Measurements from ENCODE around the gene CHST12. TPM values are rescaled to one million over a fixed set of nuclear protein-coding genes. Genes with fewer than 3 reads are reported as not detected.
A peak's percentile ranks its signal among the peaks of the same experiment; 100 is the strongest.

CHST12 gene
- total and polyA plus RNA-seq, 10 of the 15 experiments (the other 5 are each of a cell fraction or from before 2014, with no cell fraction given) = 0.05 to 14.2 (median 3.3) TPM

DNA sequence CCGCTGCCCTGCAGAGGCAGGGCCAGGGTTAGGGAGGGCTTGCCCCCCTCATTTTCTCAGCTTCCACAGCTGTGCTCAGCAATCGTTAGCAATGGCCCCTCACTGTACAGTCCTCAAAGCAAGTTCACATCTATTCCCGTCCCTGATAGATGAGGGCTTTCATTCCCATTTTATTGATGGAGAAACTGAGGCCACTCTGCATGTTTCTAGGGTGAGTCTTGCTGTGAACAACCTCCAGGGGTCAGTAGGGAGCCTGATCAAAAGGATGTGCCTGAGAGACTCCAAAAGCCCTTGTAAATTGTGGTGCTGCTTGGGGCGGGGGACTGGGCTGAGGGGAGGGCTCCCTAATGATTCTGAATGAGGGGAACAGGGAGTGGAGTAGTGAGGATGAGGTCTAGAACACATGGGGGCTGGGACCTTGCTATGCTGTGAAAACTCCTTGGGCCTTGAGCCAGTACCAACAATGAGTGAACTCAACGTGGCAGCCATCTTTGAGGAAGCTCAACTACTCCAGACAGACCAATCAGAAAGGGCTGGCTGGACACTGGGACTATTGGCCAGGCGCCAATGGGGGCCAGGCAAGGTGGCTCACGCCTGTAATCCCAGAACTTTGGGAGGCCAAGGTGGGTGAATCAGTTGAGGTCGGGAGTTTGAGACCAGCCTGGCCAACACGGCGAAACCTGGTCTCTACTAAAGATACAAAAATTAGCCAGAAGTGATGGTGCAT lies 79.5 kb downstream of the CHST12 start:
- H3K27me3 ChIP-seq (replicated peaks in 1 of 2; ENCODE audit: control insufficient read depth in 2 of 2, insufficient read depth in 2 of 2, low read length in 1 of 2) = no peaks in the 10 kb centered on the region
- H3K9ac ChIP-seq (ENCODE audit: control insufficient read depth, insufficient read depth, low read length) = no peak overlapping the region
- H3K4me2 ChIP-seq (ENCODE audit: control insufficient read depth, insufficient read depth) = no peak overlapping the region
- H3K9me3 ChIP-seq (replicated peaks; ENCODE audit: control insufficient read depth, insufficient read depth, low read length) = no peaks in the 10 kb centered on the region; the same call in 1 of the 3 replicates
- no peak for DNase-seq (ENCODE audit: low read depth, low spot score)
- no peaks in the 10 kb centered on the region for H3K4me1 ChIP-seq (ENCODE audit: control insufficient read depth, insufficient read depth, low read length)
- CTCF ChIA-PET = interaction anchor here (0.7 to 1.4 kb wide), 4 partner anchors 12 to 227 kb away, joined by 3 to 6 read pairs (median 3); no protein-coding TSS in a partner anchor
- H3K36me3 ChIP-seq (ENCODE audit: control insufficient read depth in 2 of 2, insufficient read depth in 2 of 2, low read length in 1 of 2) = no peaks in the 10 kb centered on the region
- no peak overlapping the region for H3K4me3 ChIP-seq
- SMC1A ChIA-PET (ENCODE audit: uncharacterized antibody, unreplicated experiment) = interaction anchor here (0.5 to 1.7 kb wide), 2 partner anchors 34 to 227 kb away, joined by 3 to 5 read pairs; no protein-coding TSS in a partner anchor
- no TSS peak for BruUV-seq (replicated peaks)
- intact Hi-C loops (cut with micrococcal nuclease; ENCODE audit: unreplicated experiment) (no loop called here), in situ Hi-C loops (cut with MboI) (no loop called here)
- no peak for FAIRE-seq
- H2AFZ ChIP-seq (ENCODE audit: control insufficient read depth, low read depth, low read length) = no peak overlapping the region
- no peaks in the 10 kb centered on the region for H4K20me1 ChIP-seq (ENCODE audit: control insufficient read depth, insufficient read depth)
- no peak for ATAC-seq
- H3K27ac ChIP-seq (ENCODE audit: control insufficient read depth, insufficient read depth) = no peak overlapping the region
- RAD21 ChIA-PET (ENCODE audit: unreplicated experiment) = no interaction called here
- H3K79me2 ChIP-seq (ENCODE audit: control insufficient read depth, insufficient read depth, low read length) = no peaks in the 10 kb centered on the region
- WGBS (ENCODE audit: insufficient coverage, insufficient replicate concordance, low lambda C conversion rate, missing lambda C conversion rate) = 64% methylated on average over 10 of the region's 10 CpGs
- TF ChIP-seq, protein P1, sequence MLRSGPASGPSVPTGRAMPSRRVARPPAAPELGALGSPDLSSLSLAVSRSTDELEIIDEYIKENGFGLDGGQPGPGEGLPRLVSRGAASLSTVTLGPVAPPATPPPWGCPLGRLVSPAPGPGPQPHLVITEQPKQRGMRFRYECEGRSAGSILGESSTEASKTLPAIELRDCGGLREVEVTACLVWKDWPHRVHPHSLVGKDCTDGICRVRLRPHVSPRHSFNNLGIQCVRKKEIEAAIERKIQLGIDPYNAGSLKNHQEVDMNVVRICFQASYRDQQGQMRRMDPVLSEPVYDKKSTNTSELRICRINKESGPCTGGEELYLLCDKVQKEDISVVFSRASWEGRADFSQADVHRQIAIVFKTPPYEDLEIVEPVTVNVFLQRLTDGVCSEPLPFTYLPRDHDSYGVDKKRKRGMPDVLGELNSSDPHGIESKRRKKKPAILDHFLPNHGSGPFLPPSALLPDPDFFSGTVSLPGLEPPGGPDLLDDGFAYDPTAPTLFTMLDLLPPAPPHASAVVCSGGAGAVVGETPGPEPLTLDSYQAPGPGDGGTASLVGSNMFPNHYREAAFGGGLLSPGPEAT (IDR thresholded peaks at IDR 0.05; ENCODE audit: low read depth) = no peak
- peak; percentile 70 for TF ChIP-seq YY1 (IDR thresholded peaks at IDR 0.05; ENCODE audit: low read depth, low read length)
- TF ChIP-seq, protein P2, sequence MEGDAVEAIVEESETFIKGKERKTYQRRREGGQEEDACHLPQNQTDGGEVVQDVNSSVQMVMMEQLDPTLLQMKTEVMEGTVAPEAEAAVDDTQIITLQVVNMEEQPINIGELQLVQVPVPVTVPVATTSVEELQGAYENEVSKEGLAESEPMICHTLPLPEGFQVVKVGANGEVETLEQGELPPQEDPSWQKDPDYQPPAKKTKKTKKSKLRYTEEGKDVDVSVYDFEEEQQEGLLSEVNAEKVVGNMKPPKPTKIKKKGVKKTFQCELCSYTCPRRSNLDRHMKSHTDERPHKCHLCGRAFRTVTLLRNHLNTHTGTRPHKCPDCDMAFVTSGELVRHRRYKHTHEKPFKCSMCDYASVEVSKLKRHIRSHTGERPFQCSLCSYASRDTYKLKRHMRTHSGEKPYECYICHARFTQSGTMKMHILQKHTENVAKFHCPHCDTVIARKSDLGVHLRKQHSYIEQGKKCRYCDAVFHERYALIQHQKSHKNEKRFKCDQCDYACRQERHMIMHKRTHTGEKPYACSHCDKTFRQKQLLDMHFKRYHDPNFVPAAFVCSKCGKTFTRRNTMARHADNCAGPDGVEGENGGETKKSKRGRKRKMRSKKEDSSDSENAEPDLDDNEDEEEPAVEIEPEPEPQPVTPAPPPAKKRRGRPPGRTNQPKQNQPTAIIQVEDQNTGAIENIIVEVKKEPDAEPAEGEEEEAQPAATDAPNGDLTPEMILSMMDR (IDR thresholded peaks at IDR 0.05 in 2 of 3, conservative IDR thresholded peaks at IDR 0.05 in 1 of 3; ENCODE audit: control insufficient read depth in 2 of 3, extremely low read depth in 1 of 3, insufficient read depth in 1 of 3, low read depth in 3 of 3, low read length in 3 of 3) = peak in 2 of 3 experiments; percentile 12 to 33; a peak in 1 of 6 replicates
- POLR2A ChIA-PET = interaction anchor here (0.6 kb wide), 1 partner anchor 186 kb away, joined by 3 read pairs; no protein-coding TSS in a partner anchor

Measured in GM12878 (cell line).